HepG2 (cell line): Measurements from ENCODE around the gene SMIM13. TPM values are rescaled to one million over a fixed set of nuclear protein-coding genes. Genes with fewer than 3 reads are reported as not detected.

Experiments used
- ATAC-seq: fragments of 200-7000 bp; cut with Tn5 transposase; 3 replicates; pipeline ENCODE4 v1.9.1; 2020; ENCODE audit warnings: mild to moderate bottlenecking, moderate library complexity
- BruUV-seq: library from RNA; stranded (reverse); fragments of 400-500 nt; replicated peaks from 2 replicates; lab custom pipeline; 2021; lab: Mats Ljungman, UMichigan
- CTCF ChIA-PET: fragments of 300-600 bp; formaldehyde crosslinking; extraction: SDS; loops from one replicate; lab custom pipeline; 2021; ENCODE audit warnings: low total read pairs, inconsistent platforms, low intra/inter-chr PET ratio; lab: Yijun Ruan, JAX
- POLR2A ChIA-PET: fragments of 350-600 bp; sonication (Branson Sonifier 250); formaldehyde crosslinking; loops from one replicate; lab custom pipeline; 2020; ENCODE audit warnings: antibody characterized with exemption, inconsistent platforms; lab: Yijun Ruan, JAX
- DNase-seq: peaks from one replicate; pipeline ENCODE4 v3.0.0-alpha.2; 2015; ENCODE audit warnings: low spot score
- FAIRE-seq: peaks from 3 replicates; lab custom pipeline; 2011; peaks lifted over from hg19 to GRCh38; lab: Jason Lieb, UNC
- H2AFZ ChIP-seq: one replicate; pipeline ENCODE4 v1.6.1; 2011; ENCODE audit warnings: low read length, inconsistent platforms
- H3K27ac ChIP-seq: fragments of 300-600 bp; 3 replicates; pipeline ENCODE4 v1.8.0; 2011; ENCODE audit warnings: mixed run types, mild to moderate bottlenecking, mixed read lengths, low read length, inconsistent platforms; ENCODE audit not compliant: insufficient read depth; ENCODE audit errors: extremely low read length
- H3K27me3 ChIP-seq, 2 experiments: fragments of 200-600 bp in 1 of 2; 2 replicates in 1 of 2; 3 replicates in 1 of 2; pipeline versions ENCODE4 v1.6.0 to v1.8.0; 2011; ENCODE audit warnings: low read length in 2 of 2, mild to moderate bottlenecking in 2 of 2, moderate library complexity in 2 of 2, inconsistent platforms in 1 of 2; ENCODE audit not compliant: insufficient read depth in 2 of 2, control insufficient read depth in 1 of 2
- H3K36me3 ChIP-seq, 2 experiments: fragments of 200-600 bp in 1 of 2; replicated peaks in 1 of 2; 2 replicates in 1 of 2; 3 replicates in 1 of 2; pipeline versions ENCODE4 v1.5.1 to v1.8.0; 2011; ENCODE audit warnings: low read length in 2 of 2, inconsistent platforms in 1 of 2; ENCODE audit not compliant: insufficient read depth in 2 of 2, control insufficient read depth in 1 of 2
- H3K4me1 ChIP-seq: 2 replicates; pipeline ENCODE4 v1.5.1; 2012; ENCODE audit warnings: low read length, inconsistent platforms; ENCODE audit not compliant: insufficient read depth
- H3K4me2 ChIP-seq: 2 replicates; pipeline ENCODE4 v1.6.0; 2011; ENCODE audit warnings: low read depth, low read length, inconsistent platforms
- H3K4me3 ChIP-seq, 3 experiments: fragments of 200-600 bp in 1 of 3; sonication (generic), shearing (Covaris generic) in 1 of 3; replicated peaks in 1 of 3; 2 replicates each; pipeline ENCODE4 v1.5.1; 2011 to 2016; ENCODE audit warnings: low read length in 3 of 3, inconsistent platforms in 2 of 3, low read depth in 2 of 3, mild to moderate bottlenecking in 2 of 3, control low read depth in 1 of 3, mixed read lengths in 1 of 3; ENCODE audit not compliant: insufficient read depth in 1 of 3
- H3K79me2 ChIP-seq: one replicate; pipeline ENCODE4 v1.6.1; 2011; ENCODE audit warnings: low read length, inconsistent platforms; ENCODE audit not compliant: insufficient read depth
- H3K9ac ChIP-seq: 2 replicates; pipeline ENCODE4 v1.6.0; 2011; ENCODE audit warnings: mild to moderate bottlenecking, low read depth, low read length, inconsistent platforms; ENCODE audit not compliant: insufficient read depth
- H3K9me3 ChIP-seq: 2 replicates; pipeline ENCODE4 v1.5.1; 2012; ENCODE audit warnings: mild to moderate bottlenecking, low read length
- H4K20me1 ChIP-seq: 2 replicates; pipeline ENCODE4 v1.6.0; 2011; ENCODE audit warnings: inconsistent platforms, mild to moderate bottlenecking, low read length, moderate library complexity; ENCODE audit not compliant: insufficient read depth
- ATM ChIP-seq: fragments of 450-650 bp; IDR thresholded peaks from 2 replicates; pipeline ENCODE4 v1.7.1; 2017; ENCODE audit warnings: mild to moderate bottlenecking, borderline replicate concordance
- ERF ChIP-seq: IDR thresholded peaks from 2 replicates; pipeline ENCODE4 v1.6.1; 2018; ENCODE audit warnings: missing biosample characterization, missing genetic modification reagents
- NCOR1 ChIP-seq: fragments of 200-600 bp; sonication (generic); IDR thresholded peaks from 2 replicates; pipeline ENCODE4 v1.7.0; 2017; ENCODE audit warnings: antibody characterized with exemption, low read length, borderline replicate concordance
- RARA ChIP-seq: IDR thresholded peaks from 2 replicates; pipeline ENCODE4 v1.6.1; 2016; ENCODE audit warnings: missing genetic modification reagents, missing compliant biosample characterization
- REL ChIP-seq: sonication (generic); formaldehyde crosslinking; conservative IDR thresholded peaks from 2 replicates; pipeline ENCODE4 v1.8.0; 2022; ENCODE audit warnings: mild to moderate bottlenecking, missing genetic modification reagents, moderate library complexity
- RXRB ChIP-seq: IDR thresholded peaks from 2 replicates; pipeline ENCODE4 v1.6.1; 2016; ENCODE audit warnings: borderline replicate concordance, missing genetic modification reagents, missing compliant biosample characterization
- SYNCRIP ChIP-seq: fragments of 200-400 bp; formaldehyde crosslinking; IDR thresholded peaks from 2 replicates; pipeline ENCODE4 v1.6.1; 2018; ENCODE audit warnings: mild to moderate bottlenecking, low read depth, low read length; ENCODE audit not compliant: insufficient read depth
- TMF1 ChIP-seq: sonication (generic); formaldehyde crosslinking; IDR thresholded peaks from 2 replicates; pipeline ENCODE4 v1.8.1; 2022; ENCODE audit warnings: low read depth, missing genetic modification reagents
- ZBTB7A ChIP-seq: sonication (generic); formaldehyde crosslinking; IDR thresholded peaks from 2 replicates; pipeline ENCODE4 v1.8.0; 2022; ENCODE audit warnings: mild to moderate bottlenecking, missing genetic modification reagents
- ZNF329 ChIP-seq: sonication (generic); formaldehyde crosslinking; IDR thresholded peaks from 2 replicates; pipeline ENCODE4 v1.9.0; 2021; ENCODE audit warnings: low read depth, mild to moderate bottlenecking, missing genetic modification reagents
- ZNF501 ChIP-seq: sonication (generic); formaldehyde crosslinking; IDR thresholded peaks from 2 replicates; pipeline ENCODE4 v1.5.1; 2020; ENCODE audit warnings: mild to moderate bottlenecking, moderate library complexity, missing genetic modification reagents
- ZNF549 ChIP-seq: sonication (generic); formaldehyde crosslinking; IDR thresholded peaks from 2 replicates; pipeline ENCODE4 v1.5.0; 2020; ENCODE audit warnings: missing genetic modification reagents
- ZNF878 ChIP-seq: sonication (generic); formaldehyde crosslinking; IDR thresholded peaks from 2 replicates; pipeline ENCODE4 v1.8.1; 2023; ENCODE audit warnings: mild to moderate bottlenecking, missing genetic modification reagents, moderate library complexity
- ZNF879 ChIP-seq: sonication (generic); formaldehyde crosslinking; IDR thresholded peaks from 2 replicates; pipeline ENCODE4 v1.8.1; 2023; ENCODE audit warnings: missing genetic modification reagents
- WGBS: methylation state at CpG from one replicate; pipeline ENCODE4 v1.1.6; 2017; ENCODE audit warnings: low lambda C conversion rate; 5-methylcytosine and 5-hydroxymethylcytosine counted together
- in situ Hi-C: cut with HindIII; loops from 2 replicates; pipeline ENCODE4 v1.10.0; 2017; ENCODE audit warnings: low pct_unique_long_range_greater_than_20kb; ENCODE audit not compliant: extremely low pct_ligation_motif_present
- intact Hi-C: fragments of 100-400 bp; cut with micrococcal nuclease; formaldehyde crosslinking; loops from one replicate; pipeline ENCODE4 v1.10.0; 2022; ENCODE audit not compliant: unreplicated experiment
- polyA plus RNA-seq, 8 experiments: library from polyadenylated mRNA; depleted of rRNA in 3 of 8; stranded (reverse) in 7 of 8; unstranded in 1 of 8; fragments of >200 nt; fragmentation: Illumina TruSeq in 4 of 8; extraction: Trizol in 4 of 8; gene quantifications; 2 replicates each; pipeline versions ENCODE4 v1.2.1 to v1.2.3, GENCODE V29; 2011 to 2016; ENCODE audit warnings: low read depth in 4 of 8, missing spikeins in 1 of 8, mixed read lengths in 1 of 8; ENCODE audit not compliant: insufficient read depth in 1 of 8
- total RNA-seq, 5 experiments: library from RNA; depleted of rRNA; stranded (reverse); fragments of >200 nt; fragmentation: Illumina TruSeq; extraction: Trizol; gene quantifications; 2 replicates each; pipeline ENCODE4 v1.2.3, GENCODE V29; 2016; ENCODE audit warnings: low read depth in 1 of 5
- TF ChIP-seq, protein P1 (sequence below): sonication (generic); formaldehyde crosslinking; IDR thresholded peaks from 2 replicates; pipeline ENCODE4 v1.5.0; 2020; ENCODE audit warnings: mild to moderate bottlenecking, missing genetic modification reagents

The SMIM13 gene
- total and polyA plus RNA-seq, 2 of the 13 experiments (the other 11 are each of a cell fraction or from before 2014, with no cell fraction given): 2.7 to 10.2 TPM

DNA sequence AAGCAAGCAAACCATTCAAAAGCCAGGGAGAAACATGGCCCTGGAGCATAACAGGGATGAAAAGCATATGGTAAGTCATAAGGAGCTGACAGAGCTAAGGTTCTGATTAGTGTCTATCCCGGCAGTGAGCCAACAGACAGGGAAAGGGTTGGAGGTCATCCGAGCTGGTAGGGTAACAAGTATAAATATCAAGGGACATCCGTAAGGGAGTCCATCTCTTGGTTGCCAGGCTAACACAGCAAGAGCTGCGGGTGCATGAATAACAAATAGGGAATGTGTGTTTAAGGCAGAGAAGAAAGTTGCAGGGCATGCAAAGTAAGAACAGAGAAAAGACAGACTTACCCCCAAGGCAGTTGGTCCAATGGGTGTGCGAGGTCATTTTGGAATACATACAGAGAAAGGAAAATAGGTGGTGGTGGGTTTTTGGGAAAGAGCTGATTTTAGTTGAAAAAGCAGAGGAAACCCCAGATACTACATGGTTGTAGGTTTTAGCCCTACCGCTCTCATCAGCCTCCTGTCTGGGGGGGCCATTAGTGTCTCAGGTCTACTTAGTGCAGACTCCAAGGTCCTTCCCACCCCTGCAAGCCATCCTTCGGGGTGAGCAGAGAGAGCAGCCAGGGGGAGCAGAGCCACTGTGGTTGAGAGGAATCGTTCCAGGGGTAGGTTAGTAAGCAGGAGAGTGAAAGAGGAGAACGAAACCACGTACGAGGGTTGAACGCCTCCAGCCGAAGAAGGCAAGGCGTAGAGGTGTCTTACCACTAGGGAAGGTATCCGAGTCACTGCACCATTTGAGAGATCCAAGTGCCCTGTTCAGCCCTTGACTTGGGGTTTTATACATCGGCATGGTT, 17.5 kb downstream of the SMIM13 start, which contains the start of gene ERVFRD-1:
ERVFRD-1 (minus strand) TSS at position 805 of the 848 bp plus-strand sequence. CDS start 6,415 bp downstream, outside the sequence.
- Histone ChIP-seq H3K9ac (no peak within 1 kb of the TSS), H3K27ac (no peak within 1 kb of the TSS), H3K4me1 (peaks cover 10% of the 10 kb centered on the region; the same call in 1 of the 2 replicates), H3K79me2 (peaks cover 85% of the 10 kb centered on the region), H3K36me3 (no peaks in the 10 kb centered on the region), H3K9me3 (no peaks in the 10 kb centered on the region), H3K27me3 (no peaks in the 10 kb centered on the region), H3K4me3 (no peak within 1 kb of the TSS), H4K20me1 (no peaks in the 10 kb centered on the region; the same call in none of the 2 replicates), H2AFZ (no peak within 1 kb of the TSS), H3K4me2 (no peak within 1 kb of the TSS)
- no peak for TF ChIP-seq ZNF329 (CRISPR knock-in tag)
- no peak for TF ChIP-seq ZNF879
- TF ChIP-seq RXRB (CRISPR knock-in tag): no peak
- TF ChIP-seq ZNF501: no peak
- TF ChIP-seq, protein P1, sequence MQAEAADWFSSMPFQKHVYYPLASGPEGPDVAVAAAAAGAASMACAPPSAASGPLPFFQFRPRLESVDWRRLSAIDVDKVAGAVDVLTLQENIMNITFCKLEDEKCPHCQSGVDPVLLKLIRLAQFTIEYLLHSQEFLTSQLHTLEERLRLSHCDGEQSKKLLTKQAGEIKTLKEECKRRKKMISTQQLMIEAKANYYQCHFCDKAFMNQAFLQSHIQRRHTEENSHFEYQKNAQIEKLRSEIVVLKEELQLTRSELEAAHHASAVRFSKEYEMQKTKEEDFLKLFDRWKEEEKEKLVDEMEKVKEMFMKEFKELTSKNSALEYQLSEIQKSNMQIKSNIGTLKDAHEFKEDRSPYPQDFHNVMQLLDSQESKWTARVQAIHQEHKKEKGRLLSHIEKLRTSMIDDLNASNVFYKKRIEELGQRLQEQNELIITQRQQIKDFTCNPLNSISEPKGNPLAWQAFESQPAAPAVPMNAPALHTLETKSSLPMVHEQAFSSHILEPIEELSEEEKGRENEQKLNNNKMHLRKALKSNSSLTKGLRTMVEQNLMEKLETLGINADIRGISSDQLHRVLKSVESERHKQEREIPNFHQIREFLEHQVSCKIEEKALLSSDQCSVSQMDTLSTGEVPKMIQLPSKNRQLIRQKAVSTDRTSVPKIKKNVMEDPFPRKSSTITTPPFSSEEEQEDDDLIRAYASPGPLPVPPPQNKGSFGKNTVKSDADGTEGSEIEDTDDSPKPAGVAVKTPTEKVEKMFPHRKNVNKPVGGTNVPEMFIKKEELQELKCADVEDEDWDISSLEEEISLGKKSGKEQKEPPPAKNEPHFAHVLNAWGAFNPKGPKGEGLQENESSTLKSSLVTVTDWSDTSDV (CRISPR knock-in tag): no peak
- no peak for TF ChIP-seq ZNF878 (CRISPR knock-in tag)
- TF ChIP-seq ATM: no peak
- no peak for TF ChIP-seq RARA (CRISPR knock-in tag)
- no peak for TF ChIP-seq ZBTB7A (CRISPR knock-in tag)
- TF ChIP-seq ERF: no peak
- no peak for TF ChIP-seq SYNCRIP
- TF ChIP-seq REL (CRISPR knock-in tag): no peak
- no peak for TF ChIP-seq TMF1 (CRISPR knock-in tag)
- TF ChIP-seq NCOR1: no peak
- TF ChIP-seq ZNF549 (CRISPR knock-in tag): no peak
- ChIA-PET POLR2A (interaction anchor here (1.2 kb wide), 1 partner anchor 17 kb away, joined by 3 read pairs; the partner anchor contains the start of gene SMIM13), CTCF (no interaction called here)
- 95% methylated on average over 16 of the region's 16 CpGs for WGBS
- no peak for DNase-seq
- BruUV-seq: no TSS peak
- intact Hi-C loops (no loop called here), in situ Hi-C loops (no loop called here)
- ATAC-seq: no peak
- FAIRE-seq: no peak
